Upper lobe of left lung (tissue), 6 donors: Measurements from ENCODE around the gene NOL4L. TPM values are rescaled to one million over a fixed set of nuclear protein-coding genes. Genes with fewer than 3 reads are reported as not detected.

Experiments used
- ATAC-seq, 2 donors: fragments of 200-7000 bp; cut with Tn5 transposase; one replicate each; pipeline ENCODE4 v1.9.1; 2022; ENCODE audit warnings: mild to moderate bottlenecking in 2 of 2, moderate library complexity in 2 of 2; ENCODE audit not compliant: low FRiP score in 2 of 2
- DNase-seq, 2 donors: peaks; one replicate each; pipeline ENCODE4 v3.0.0-alpha.2; 2019 to 2020
- H3K27ac ChIP-seq, 4 donors: fragments of 200-600 bp; sonication (generic); one replicate each; pipeline ENCODE4 v1.5.1; 2016 to 2019
- H3K27me3 ChIP-seq, 4 donors: fragments of 200-600 bp; sonication (generic); one replicate each; pipeline ENCODE4 v1.5.1; 2017 to 2019
- H3K36me3 ChIP-seq, 4 donors: fragments of 200-600 bp; sonication (generic); one replicate each; pipeline ENCODE4 v1.5.1; 2016 to 2019
- H3K4me1 ChIP-seq, 4 donors: fragments of 200-600 bp; sonication (generic); one replicate each; pipeline ENCODE4 v1.5.1; 2018 to 2019
- H3K4me3 ChIP-seq, 4 donors: fragments of 200-600 bp; sonication (generic); one replicate each; pipeline ENCODE4 v1.5.1; 2017 to 2019; ENCODE audit warnings: mild to moderate bottlenecking in 2 of 4, moderate library complexity in 1 of 4
- H3K9me3 ChIP-seq, 4 donors: fragments of 200-600 bp; sonication (generic); one replicate each; pipeline ENCODE4 v1.5.1; 2018 to 2019
- CTCF ChIP-seq, 6 experiments: fragments of 450-650 bp in 4 of 6; fragments of 200-600 bp in 2 of 6; sonication (generic) in 2 of 6; IDR thresholded peaks; one replicate each; pipeline ENCODE4 v1.5.1; 2016 to 2019; ENCODE audit warnings: antibody characterized with exemption in 6 of 6
- EP300 ChIP-seq, 4 donors: sonication (generic); formaldehyde crosslinking; IDR thresholded peaks; one replicate each; pipeline ENCODE4 v1.5.1; 2017; ENCODE audit warnings: antibody characterized with exemption in 4 of 4, control low read depth in 2 of 4
- POLR2A ChIP-seq, 4 donors: fragments of 450-650 bp; IDR thresholded peaks; one replicate each; pipeline ENCODE4 v1.5.1; 2016 to 2017; ENCODE audit warnings: antibody characterized with exemption in 4 of 4, mild to moderate bottlenecking in 2 of 4
- POLR2AphosphoS5 ChIP-seq, 2 donors: sonication (generic); formaldehyde crosslinking; IDR thresholded peaks; one replicate each; pipeline ENCODE4 v1.5.1; 2017; ENCODE audit warnings: antibody characterized with exemption in 2 of 2
- whole genome bisulfite sequencing, 2 donors: methylation state at CpG; one replicate each; pipeline ENCODE4 v1.1.5; 2017 to 2018; 5-methylcytosine and 5-hydroxymethylcytosine counted together
- total RNA-seq, 6 donors: library from RNA; depleted of rRNA in 4 of 6; stranded (reverse); fragments of >200 nt in 4 of 6; gene quantifications; one replicate each; pipeline versions ENCODE4 v1.1.0 to v1.2.1, GENCODE V29; 2016 to 2021
- donor health status: DM: no; HTN: no; CAD: no; lungs with moderate emphysema.
- donor health status: DM: no; HTN: yes; CAD: no; lungs with severe emphysema.

NOL4L gene
- total RNA-seq, 6 donors from 2014 or later: 13.4 to 40.2 (median 19.0) TPM

- 62 to 77% methylated on average over 8 to 10 of the region's 10 CpGs for WGBS, 2 donors
- H3K27ac ChIP-seq: no peak overlapping the region
- H3K4me3 ChIP-seq: no peak overlapping the region
- peaks cover 0 to 13% (median 3%) of the 10 kb centered on the region in 4 donors for H3K4me1 ChIP-seq
- H3K27me3 ChIP-seq: no peaks in the 10 kb centered on the region
- no peaks in the 10 kb centered on the region for H3K36me3 ChIP-seq
- ATAC-seq (no peak), DNase-seq (no peak)
- TF ChIP-seq EP300 (IDR thresholded peaks at IDR 0.05): no peak
- TF ChIP-seq CTCF (IDR thresholded peaks at IDR 0.05): no peak
- TF ChIP-seq POLR2A (IDR thresholded peaks at IDR 0.05): no peak
- TF ChIP-seq POLR2AphosphoS5 (IDR thresholded peaks at IDR 0.05): no peak
- H3K9me3 ChIP-seq: no peaks in the 10 kb centered on the region
These were observed 14.5 kb downstream of the NOL4L start for GRCh38 chr20:32570401-32571190.

DNA sequence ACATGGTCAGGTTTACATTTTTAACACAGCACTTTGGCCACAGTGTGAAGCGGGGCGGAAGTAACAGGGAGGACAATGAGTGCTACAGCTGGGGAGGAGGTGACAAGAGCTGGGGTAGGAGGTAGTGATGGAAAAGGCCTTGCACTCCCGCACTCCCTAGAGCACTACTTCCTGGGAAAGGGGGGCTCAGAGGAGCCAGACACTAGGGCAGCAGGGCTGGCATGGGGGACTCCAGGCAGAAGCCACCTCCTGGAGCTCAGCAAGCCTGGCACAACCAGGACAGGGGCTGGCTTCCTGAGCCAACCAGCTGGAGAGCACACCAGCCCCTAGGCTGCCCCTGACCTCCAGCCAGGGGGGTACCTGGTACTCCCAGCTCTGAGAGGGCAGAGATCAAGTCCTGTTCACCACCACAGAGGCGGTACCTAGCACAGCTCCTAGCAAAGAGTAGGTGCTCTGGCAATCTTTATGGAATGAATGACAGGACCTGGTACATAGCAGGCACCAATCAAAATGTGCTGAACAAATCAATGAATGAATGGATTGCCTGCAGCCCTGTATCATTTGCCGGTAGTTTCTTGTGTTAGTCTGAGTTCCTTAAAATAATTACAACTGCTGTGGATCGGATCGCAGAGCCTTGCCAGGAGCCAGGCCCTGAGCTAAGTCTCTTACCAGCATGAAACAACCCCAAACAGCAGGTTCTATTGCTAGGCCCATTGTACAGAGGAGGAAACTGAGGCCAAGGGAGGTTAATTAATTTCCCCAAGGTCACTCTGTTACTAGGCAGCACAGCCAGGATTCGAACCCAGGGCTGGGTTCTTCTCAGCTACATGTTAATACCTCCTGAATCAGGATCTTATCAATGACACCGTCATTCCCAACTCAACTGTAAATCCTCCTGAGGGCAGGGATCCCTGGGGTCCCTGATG, 15.5 kb downstream of the NOL4L start:
- DNase-seq: no peak
- peaks cover 4 to 20% (median 9%) of the 10 kb centered on the region in 4 donors for H3K4me1 ChIP-seq
- H3K36me3 ChIP-seq: no peaks in the 10 kb centered on the region
- H3K27me3 ChIP-seq: no peaks in the 10 kb centered on the region
- no peak overlapping the region for H3K27ac ChIP-seq
- TF ChIP-seq POLR2A (IDR thresholded peaks at IDR 0.05) (no peak), CTCF (IDR thresholded peaks at IDR 0.05) (no peak), POLR2AphosphoS5 (IDR thresholded peaks at IDR 0.05) (no peak), EP300 (IDR thresholded peaks at IDR 0.05) (no peak)
- H3K9me3 ChIP-seq: no peaks in the 10 kb centered on the region
- WGBS, 2 donors: 88 to 95% methylated on average over 7 to 9 of the region's 9 CpGs
- H3K4me3 ChIP-seq: no peak overlapping the region
- ATAC-seq: no peak

- 81 to 86% methylated on average over 3 of the region's 3 CpGs for WGBS, 2 donors
These were observed 16.1 kb downstream of the NOL4L start for GRCh38 chr20:32569018-32569379.

DNA sequence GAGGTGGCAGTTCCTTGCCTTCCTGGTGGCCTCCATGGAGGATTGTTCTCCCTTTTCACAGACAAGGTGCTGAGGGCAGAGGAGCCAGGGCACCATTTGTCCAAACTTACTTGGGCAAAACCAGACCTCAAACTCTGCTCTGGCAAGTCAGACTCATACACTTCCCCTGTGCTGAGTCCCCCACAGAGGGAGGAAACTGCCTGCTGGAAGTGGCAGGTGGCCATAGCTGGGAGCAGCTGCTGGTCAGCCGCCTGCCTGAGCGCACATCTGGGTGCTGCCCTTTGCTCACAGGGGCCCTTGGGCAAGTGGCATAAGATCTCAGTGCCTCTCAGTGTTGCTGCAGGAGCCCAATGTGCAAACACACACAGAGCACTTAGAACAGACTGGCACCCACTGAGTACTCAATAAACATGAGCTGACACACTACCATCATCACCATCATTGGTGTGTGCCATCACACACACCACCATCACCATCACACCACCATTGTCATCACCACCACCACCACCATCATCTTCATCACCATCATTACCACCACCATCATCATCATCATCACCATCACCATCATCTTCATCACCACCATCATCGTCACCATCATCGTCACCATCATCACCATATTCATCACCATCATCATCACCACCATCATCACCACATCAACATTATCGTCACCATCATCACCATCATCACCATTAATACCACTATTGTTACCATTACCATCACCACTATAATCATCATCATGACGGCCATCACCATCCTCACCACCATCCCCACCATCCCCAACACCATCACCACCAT, 17.6 kb downstream of the NOL4L start:
- H3K36me3 ChIP-seq: no peaks in the 10 kb centered on the region
- no peak overlapping the region for H3K27ac ChIP-seq
- 87 to 97% methylated on average over 4 to 6 of the region's 6 CpGs for WGBS, 2 donors
- no peaks in the 10 kb centered on the region for H3K27me3 ChIP-seq
- no peak for TF ChIP-seq EP300 (IDR thresholded peaks at IDR 0.05)
- TF ChIP-seq POLR2A (IDR thresholded peaks at IDR 0.05): no peak
- TF ChIP-seq POLR2AphosphoS5 (IDR thresholded peaks at IDR 0.05): no peak
- TF ChIP-seq CTCF (IDR thresholded peaks at IDR 0.05): no peak
- DNase-seq: peak in 1 of 2 donors; percentile 34
- H3K4me3 ChIP-seq: no peak overlapping the region
- no peaks in the 10 kb centered on the region for H3K9me3 ChIP-seq
- no peak for ATAC-seq
- H3K4me1 ChIP-seq: peaks cover 4 to 17% (median 9%) of the 10 kb centered on the region in 4 donors

More at GRCh38 chr20:32569018-32569379, 16.1 kb downstream of the NOL4L start:
- Histone ChIP-seq H3K36me3 (no peaks in the 10 kb centered on the region), H3K4me3 (no peak overlapping the region), H3K27ac (no peak overlapping the region), H3K4me1 (peaks cover 4 to 17% (median 9%) of the 10 kb centered on the region in 4 donors), H3K9me3 (no peaks in the 10 kb centered on the region), H3K27me3 (no peaks in the 10 kb centered on the region)
- no peak for ATAC-seq
- TF ChIP-seq POLR2A (IDR thresholded peaks at IDR 0.05) (no peak), POLR2AphosphoS5 (IDR thresholded peaks at IDR 0.05) (no peak)
- DNase-seq: no peak
